H1 (cell line): Measurements from ENCODE around the gene GJB1. TPM values are rescaled to one million over a fixed set of nuclear protein-coding genes. Genes with fewer than 3 reads are reported as not detected.

Experiments
- CTCF ChIA-PET: fragments of 300-600 bp; sonication (Branson Sonifier 250); formaldehyde crosslinking; loops from one replicate; lab custom pipeline; 2021; ENCODE audit not compliant: partially characterized antibody; lab: Charles Lee
- POLR2A ChIA-PET: fragments of 300-600 bp; sonication (Branson Sonifier 250); formaldehyde crosslinking; loops from one replicate; lab custom pipeline; 2021; ENCODE audit warnings: inconsistent platforms; ENCODE audit not compliant: partially characterized antibody; lab: Charles Lee
- DNase-seq, 2 experiments: peaks; one replicate each; pipeline versions ENCODE4 v3.0.0 to v3.0.0-alpha.2; 2010 to 2022; ENCODE audit warnings: low spot score in 2 of 2, low read depth in 1 of 2, mixed read lengths in 1 of 2
- FAIRE-seq: peaks from 2 replicates; lab custom pipeline; 2011; peaks lifted over from hg19 to GRCh38; lab: Jason Lieb, UNC
- H2AFZ ChIP-seq: 2 replicates; pipeline ENCODE4 v1.8.1; 2012; ENCODE audit warnings: low read length, inconsistent platforms
- H2AK5ac ChIP-seq: 2 replicates; pipeline ENCODE4 v1.6.1; 2013; ENCODE audit warnings: low read depth, low read length
- H2BK120ac ChIP-seq: replicated peaks from 2 replicates; pipeline ENCODE3; 2013; ENCODE audit warnings: low read depth, low read length, inconsistent platforms
- H2BK12ac ChIP-seq: 2 replicates; pipeline ENCODE4 v1.6.1; 2013; ENCODE audit warnings: low read depth, low read length
- H2BK15ac ChIP-seq: 2 replicates; pipeline ENCODE4 v1.6.1; 2013; ENCODE audit warnings: low read length
- H2BK20ac ChIP-seq: 2 replicates; pipeline ENCODE4 v1.6.1; 2013; ENCODE audit warnings: low read length
- H2BK5ac ChIP-seq: 2 replicates; pipeline ENCODE4 v1.6.1; 2013; ENCODE audit warnings: low read depth, low read length
- H3K14ac ChIP-seq: 2 replicates; pipeline ENCODE4 v1.6.1; 2013; ENCODE audit warnings: inconsistent platforms; ENCODE audit not compliant: insufficient read length
- H3K18ac ChIP-seq: 2 replicates; pipeline ENCODE4 v1.6.1; 2013; ENCODE audit warnings: low read length; ENCODE audit errors: extremely low read depth
- H3K23ac ChIP-seq: 2 replicates; pipeline ENCODE4 v1.6.1; 2013; ENCODE audit warnings: inconsistent platforms; ENCODE audit not compliant: insufficient read length
- H3K23me2 ChIP-seq: 2 replicates; pipeline ENCODE4 v1.6.1; 2013; ENCODE audit warnings: low read depth, low read length
- H3K27ac ChIP-seq: 2 replicates; pipeline ENCODE4 v1.6.1; 2011; ENCODE audit warnings: low read depth, low read length, inconsistent platforms
- H3K27me3 ChIP-seq, 4 experiments: replicated peaks in 1 of 4; 1 replicate in 1 of 4; 2 replicates in 3 of 4; pipeline versions ENCODE4 v1.6.1 to v1.8.1; 2011 to 2013; ENCODE audit warnings: low read length in 3 of 4, mild to moderate bottlenecking in 3 of 4, inconsistent platforms in 2 of 4, mixed read lengths in 2 of 4, moderate library complexity in 1 of 4; ENCODE audit not compliant: control insufficient read depth in 3 of 4, insufficient read depth in 3 of 4; ENCODE audit errors: extremely low read depth in 1 of 4
- H3K36me3 ChIP-seq, 4 experiments: 2 replicates each; pipeline versions ENCODE4 v1.6.1 to v1.8.1; 2011 to 2013; ENCODE audit warnings: mild to moderate bottlenecking in 4 of 4, low read length in 3 of 4, moderate library complexity in 2 of 4, control low read depth in 1 of 4, inconsistent platforms in 1 of 4; ENCODE audit not compliant: insufficient read depth in 4 of 4, control insufficient read depth in 2 of 4
- H3K4ac ChIP-seq: replicated peaks from 2 replicates; pipeline ENCODE3; 2013; ENCODE audit warnings: low read length, low read depth, mixed read lengths, inconsistent platforms; ENCODE audit not compliant: insufficient read length
- H3K4me1 ChIP-seq, 4 experiments: replicated peaks in 1 of 4; 1 replicate in 1 of 4; 2 replicates in 3 of 4; pipeline versions ENCODE4 v1.6.1 to v1.8.1; 2011 to 2013; ENCODE audit warnings: low read length in 3 of 4, inconsistent platforms in 2 of 4, mixed read lengths in 1 of 4; ENCODE audit not compliant: insufficient read depth in 4 of 4, control insufficient read depth in 3 of 4
- H3K4me2 ChIP-seq, 2 experiments: 2 replicates each; pipeline versions ENCODE4 v1.6.1 to v1.8.1; 2011 to 2013; ENCODE audit warnings: low read depth in 2 of 2, low read length in 2 of 2, control low read depth in 1 of 2, inconsistent platforms in 1 of 2, mild to moderate bottlenecking in 1 of 2; ENCODE audit not compliant: insufficient read depth in 1 of 2
- H3K4me3 ChIP-seq, 4 experiments: fragments of 200-600, 300-600 bp in 1 of 4; sonication (generic), shearing (Covaris generic), sonication (Bioruptor Twin) in 1 of 4; 2 replicates each; pipeline versions ENCODE4 v1.5.1 to v1.8.1; 2011 to 2016; ENCODE audit warnings: low read length in 4 of 4, low read depth in 3 of 4, control low read depth in 2 of 4, inconsistent platforms in 2 of 4, mild to moderate bottlenecking in 2 of 4, mixed read lengths in 1 of 4, moderate library complexity in 1 of 4; ENCODE audit not compliant: insufficient read depth in 2 of 4; ENCODE audit errors: extremely low read depth in 1 of 4
- H3K56ac ChIP-seq: replicated peaks from 2 replicates; pipeline ENCODE3; 2013; ENCODE audit warnings: low read depth, mild to moderate bottlenecking, mixed read lengths, low read length, inconsistent platforms; ENCODE audit not compliant: insufficient read length
- H3K79me1 ChIP-seq: 2 replicates; pipeline ENCODE4 v1.6.1; 2013; ENCODE audit warnings: low read depth, low read length, control low read depth
- H3K79me2 ChIP-seq, 2 experiments: 2 replicates each; pipeline versions ENCODE4 v1.6.1 to v1.8.1; 2012 to 2013; ENCODE audit warnings: low read length in 2 of 2, mild to moderate bottlenecking in 2 of 2, inconsistent platforms in 1 of 2; ENCODE audit not compliant: insufficient read depth in 2 of 2, control insufficient read depth in 1 of 2
- H3K9ac ChIP-seq, 4 experiments: replicated peaks in 1 of 4; 1 replicate in 1 of 4; 2 replicates in 3 of 4; pipeline versions ENCODE4 v1.6.1 to v1.8.1; 2011 to 2013; ENCODE audit warnings: low read depth in 3 of 4, low read length in 3 of 4, control low read depth in 2 of 4, mild to moderate bottlenecking in 2 of 4, moderate library complexity in 2 of 4, inconsistent platforms in 1 of 4; ENCODE audit errors: extremely low read depth in 1 of 4
- H3K9me3 ChIP-seq, 2 experiments: 2 replicates each; pipeline versions ENCODE4 v1.6.1 to v1.8.1; 2012 to 2013; ENCODE audit warnings: mild to moderate bottlenecking in 2 of 2, moderate library complexity in 2 of 2, control low read depth in 1 of 2, inconsistent platforms in 1 of 2, low read depth in 1 of 2, low read length in 1 of 2, mixed read lengths in 1 of 2; ENCODE audit not compliant: insufficient read depth in 2 of 2
- H4K20me1 ChIP-seq, 2 experiments: replicated peaks in 1 of 2; 2 replicates each; pipeline versions ENCODE3 to v1.8.1; 2011 to 2013; ENCODE audit warnings: inconsistent platforms in 2 of 2, low read length in 2 of 2, mild to moderate bottlenecking in 1 of 2; ENCODE audit not compliant: insufficient read depth in 2 of 2, control insufficient read depth in 1 of 2
- H4K5ac ChIP-seq: 2 replicates; pipeline ENCODE4 v1.6.1; 2013; ENCODE audit warnings: low read length, low read depth, mixed read lengths, inconsistent platforms; ENCODE audit not compliant: insufficient read length
- H4K8ac ChIP-seq: 2 replicates; pipeline ENCODE4 v1.8.0; 2013; ENCODE audit warnings: mild to moderate bottlenecking, moderate library complexity, low read length, inconsistent platforms; ENCODE audit not compliant: insufficient read depth; ENCODE audit errors: extremely low read depth
- H4K91ac ChIP-seq: replicated peaks from 2 replicates; pipeline ENCODE3; 2013; ENCODE audit warnings: low read length, mixed read lengths, inconsistent platforms; ENCODE audit not compliant: insufficient read length
- CEBPB ChIP-seq: IDR thresholded peaks from 2 replicates; pipeline ENCODE4 v1.6.1; 2012; ENCODE audit warnings: low read depth, low read length
- CTCF ChIP-seq, 3 experiments: IDR thresholded peaks; 1 replicate in 2 of 3; 2 replicates in 1 of 3; pipeline versions ENCODE4 v1.5.1 to v1.6.1; 2011; ENCODE audit warnings: low read length in 3 of 3, mild to moderate bottlenecking in 3 of 3, inconsistent platforms in 2 of 3, low read depth in 1 of 3, moderate library complexity in 1 of 3; ENCODE audit not compliant: insufficient read depth in 1 of 3; ENCODE audit errors: control extremely low read depth in 1 of 3
- GTF2F1 ChIP-seq: IDR thresholded peaks from 2 replicates; pipeline ENCODE4 v1.6.1; 2012; ENCODE audit warnings: low read depth, low read length, improper control_type of control experiment, borderline replicate concordance
- HDAC2 ChIP-seq, 2 experiments: fragments of 300-600 bp in 1 of 2; sonication (generic) in 1 of 2; IDR thresholded peaks; 2 replicates each; pipeline ENCODE4 v1.6.1; 2011 to 2012; ENCODE audit warnings: low read depth in 2 of 2, low read length in 2 of 2, mild to moderate bottlenecking in 2 of 2, moderate library complexity in 2 of 2, borderline replicate concordance in 1 of 2, inconsistent platforms in 1 of 2
- POLR2A ChIP-seq, 2 experiments: IDR thresholded peaks; 1 replicate in 1 of 2; 2 replicates in 1 of 2; pipeline ENCODE4 v1.6.1; 2011; ENCODE audit warnings: low read depth in 2 of 2, low read length in 2 of 2, mild to moderate bottlenecking in 2 of 2; ENCODE audit errors: control extremely low read depth in 1 of 2
- POLR2AphosphoS5 ChIP-seq: IDR thresholded peaks from 2 replicates; pipeline ENCODE4 v1.6.1; 2011; ENCODE audit warnings: low read depth, low read length
- RAD21 ChIP-seq, 2 experiments: IDR thresholded peaks in 1 of 2; conservative IDR thresholded peaks in 1 of 2; 2 replicates each; pipeline ENCODE4 v1.6.1; 2011; ENCODE audit warnings: low read depth in 2 of 2, low read length in 2 of 2, improper control_type of control experiment in 1 of 2, inconsistent platforms in 1 of 2, mild to moderate bottlenecking in 1 of 2, moderate library complexity in 1 of 2
- RNF2 ChIP-seq: fragments of 200-900, 300-1000 bp; sonication (generic); IDR thresholded peaks from 2 replicates; pipeline ENCODE4 v1.7.1; 2016; ENCODE audit warnings: borderline replicate concordance, low read depth, mild to moderate bottlenecking, antibody characterized with exemption, low read length; ENCODE audit not compliant: poor library complexity, severe bottlenecking; ENCODE audit errors: missing control alignments
- SP1 ChIP-seq: IDR thresholded peaks from 2 replicates; pipeline ENCODE4 v1.6.1; 2011; ENCODE audit warnings: low read depth, low read length
- TEAD4 ChIP-seq: IDR thresholded peaks from 2 replicates; pipeline ENCODE4 v1.6.1; 2012; ENCODE audit warnings: low read depth, low read length, inconsistent platforms, mixed read lengths
- WGBS, 2 experiments: shearing (Covaris generic) in 1 of 2; methylation state at CpG; one replicate each; pipeline versions ENCODE4 v1.1.6 to v1.1.7; 2013 to 2015; ENCODE audit warnings: low lambda C conversion rate in 2 of 2, mixed read lengths in 2 of 2, inconsistent platforms in 1 of 2, low coverage in 1 of 2, missing lambda C conversion rate in 1 of 2; ENCODE audit not compliant: insufficient replicate concordance in 2 of 2, insufficient coverage in 1 of 2, insufficient read length in 1 of 2; ENCODE audit errors: extremely low coverage in 1 of 2, missing lambda C conversion rate in 1 of 2; 5-methylcytosine and 5-hydroxymethylcytosine counted together
- polyA plus RNA-seq, 7 experiments: library from polyadenylated mRNA; depleted of rRNA in 3 of 7; stranded (reverse) in 5 of 7; unstranded in 2 of 7; fragments of >200 nt in 5 of 7; fragments of 200-250 nt in 2 of 7; gene quantifications; 1 replicate in 5 of 7; 2 replicates in 1 of 7; 4 replicates in 1 of 7; pipeline versions ENCODE4 v1.2.1 to v1.2.3, GENCODE V29; 2011 to 2013; ENCODE audit warnings: missing spikeins in 2 of 7, mixed read lengths in 2 of 7
- total RNA-seq: library from RNA; stranded (reverse); fragmentation: NEBNext Ultra II Directional; extraction: Animal tissue kit (Norgen Biotek cat#: 25700); gene quantifications from 2 replicates; pipeline ENCODE4 v1.2.1, GENCODE V29; 2021

GJB1 gene
- total and polyA plus RNA-seq, 2 of the 8 experiments (the other 6 are each of a cell fraction or from before 2014, with no cell fraction given) = 0.14 TPM; not detected in 1

GRCh38 chrX:71214604-71215337 is 8.3 kb upstream of the GJB1 start:
- Histone ChIP-seq H3K23me2 (no peaks in the 10 kb centered on the region), H3K18ac (no peak overlapping the region), H4K91ac (no peak overlapping the region), H4K8ac (no peak overlapping the region; the same call in 1 of the 2 replicates), H3K14ac (no peak overlapping the region), H2BK5ac (no peak overlapping the region), H2BK120ac (no peak overlapping the region), H3K27ac (no peak overlapping the region), H3K9ac (no peak overlapping the region), H3K36me3 (no peaks in the 10 kb centered on the region), H3K4ac (no peak overlapping the region), H3K27me3 (no peaks in the 10 kb centered on the region), H4K5ac (no peak overlapping the region), H3K23ac (no peak overlapping the region), H3K79me1 (no peaks in the 10 kb centered on the region), H2AFZ (no peak overlapping the region), H2BK20ac (no peak overlapping the region), H2AK5ac (no peak overlapping the region), H2BK12ac (no peak overlapping the region), H3K79me2 (no peaks in the 10 kb centered on the region), H3K4me3 (no peak overlapping the region), H2BK15ac (no peak overlapping the region), H3K9me3 (no peaks in the 10 kb centered on the region), H3K56ac (no peak overlapping the region), H3K4me2 (no peak overlapping the region), H3K4me1 (peaks cover 0 to 3% (median 0%) of the 10 kb centered on the region in 4 experiments; a peak in 3 of 7 replicates), H4K20me1 (no peaks in the 10 kb centered on the region)
- DNase-seq (no peak), FAIRE-seq (no peak)
- CTCF ChIA-PET = interaction anchor here (0.6 kb wide), 1 partner anchor 22 kb away, joined by 3 read pairs; no protein-coding TSS in a partner anchor
- 83% methylated on average over 2 of the region's 5 CpGs; no CpG with 5 or more reads in 1 of the 2 experiments for WGBS, 2 experiments
- POLR2A ChIA-PET = no interaction called here
- TF ChIP-seq GTF2F1 (no peak), POLR2A (IDR thresholded peaks at IDR 0.05; ENCODE audit: control extremely low read depth in 1 of 2, low read depth in 2 of 2, low read length in 2 of 2) (no peak), CEBPB (no peak), HDAC2 (IDR thresholded peaks at IDR 0.05; ENCODE audit: borderline replicate concordance in 1 of 2, low read depth in 2 of 2, low read length in 2 of 2) (no peak), POLR2AphosphoS5 (no peak), CTCF (IDR thresholded peaks at IDR 0.05; ENCODE audit: control extremely low read depth in 1 of 3, insufficient read depth in 1 of 3, low read depth in 1 of 3, low read length in 3 of 3) (no peak), RAD21 (IDR thresholded peaks at IDR 0.05 in 1 of 2, conservative IDR thresholded peaks at IDR 0.05 in 1 of 2; ENCODE audit: low read depth in 2 of 2, low read length in 2 of 2) (no peak), SP1 (no peak), RNF2 (no peak), TEAD4 (no peak)
